Stimulated activated CD8-positive, alpha-beta memory T cell treated with anti-CD3 and anti-CD28 coated beads, Interleukin-4, amount 100 ng/mL, for 48 hours (primary cell): ENCODE data around the gene VIPR2.
A peak's percentile ranks its signal among the peaks of the same experiment; 100 is the strongest.
"Not testable (repeated sequence)": the region's sequence is repeated elsewhere in the genome, so short reads cannot be mapped to it uniquely, and the experiment has no call there.

ENCODE experiments used
- DNase-seq: peaks from one replicate; pipeline ENCODE4 v3.0.0-alpha.2; 2020

VIPR2 gene

DNA sequence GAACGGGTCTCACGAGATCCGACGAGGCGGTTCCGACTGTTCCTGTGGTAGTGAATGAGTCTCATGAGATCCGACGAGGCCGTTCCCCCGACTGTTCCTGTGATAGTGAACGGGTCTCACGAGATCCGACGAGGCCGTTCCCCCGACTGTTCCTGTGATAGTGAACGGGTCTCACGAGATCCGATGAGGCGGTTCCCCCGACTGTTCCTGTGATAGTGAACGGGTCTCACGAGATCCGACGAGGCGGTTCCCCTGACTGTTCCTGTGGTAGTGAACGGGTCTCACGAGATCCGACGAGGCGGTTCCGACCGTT lies 43.6 kb downstream of the VIPR2 start:
- not testable (repeated sequence) for DNase-seq

DNA sequence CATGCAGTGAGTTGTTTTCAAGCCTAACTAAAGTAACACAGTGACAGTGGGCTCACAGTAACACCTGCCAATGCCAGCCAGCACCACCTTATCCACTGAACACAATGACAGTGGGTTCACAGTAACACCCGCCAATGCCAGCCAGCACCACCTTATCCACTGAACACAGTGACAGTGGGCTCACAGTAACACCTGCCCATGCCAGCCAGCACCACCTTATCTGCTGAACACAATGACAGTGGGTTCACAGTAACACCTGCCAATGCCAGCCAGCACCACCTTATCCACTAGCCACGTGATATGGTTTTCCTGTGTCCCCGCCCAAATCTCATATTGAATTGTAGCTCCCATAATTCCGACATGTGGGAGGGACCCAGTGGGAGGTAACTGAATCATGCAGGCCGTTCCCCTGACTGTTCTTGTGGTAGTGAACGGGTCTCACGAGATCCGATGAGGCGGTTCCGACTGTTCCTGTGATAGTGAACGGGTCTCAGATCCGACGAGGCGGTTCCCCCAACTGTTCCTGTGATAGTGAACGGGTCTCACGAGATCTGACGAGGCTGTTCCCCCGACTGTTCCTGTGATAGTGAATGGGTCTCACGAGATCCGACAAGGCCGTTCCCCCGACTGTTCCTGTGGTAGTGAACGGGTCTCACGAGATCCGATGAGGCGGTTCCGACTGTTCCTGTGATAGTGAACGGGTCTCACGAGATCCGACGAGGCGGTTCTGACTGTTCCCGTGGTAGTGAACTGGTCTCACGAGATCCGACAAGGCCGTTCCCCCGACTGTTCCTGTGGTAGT lies 44.2 kb downstream of the VIPR2 start:
- not testable (repeated sequence) for DNase-seq

DNA sequence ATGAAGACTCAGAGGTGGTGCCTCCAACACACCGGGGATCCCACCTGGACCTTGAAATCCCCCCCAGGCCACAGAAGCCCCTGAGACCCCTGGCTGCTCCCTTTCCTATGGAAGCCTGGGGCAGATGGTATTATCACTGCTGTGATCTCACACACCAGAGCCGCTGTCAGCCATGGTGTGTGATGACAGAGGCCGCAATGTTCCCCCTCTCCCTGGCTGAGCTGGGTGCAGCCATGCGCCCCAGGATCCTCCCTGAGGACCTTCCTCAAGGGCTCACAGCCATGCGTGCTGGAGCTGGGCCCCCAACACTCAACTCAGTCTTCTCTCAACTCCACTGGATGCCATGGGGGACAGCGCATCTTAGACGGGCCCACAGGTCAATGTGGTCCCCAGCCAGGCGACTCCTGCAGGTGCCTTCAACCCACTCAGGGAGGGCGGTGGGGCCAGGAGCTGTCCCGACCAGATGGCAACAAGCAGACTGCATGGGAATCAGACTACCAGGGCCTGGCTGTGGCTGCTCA lies 44.9 kb downstream of the VIPR2 start:
- DNase-seq, result peak; percentile 11

DNA sequence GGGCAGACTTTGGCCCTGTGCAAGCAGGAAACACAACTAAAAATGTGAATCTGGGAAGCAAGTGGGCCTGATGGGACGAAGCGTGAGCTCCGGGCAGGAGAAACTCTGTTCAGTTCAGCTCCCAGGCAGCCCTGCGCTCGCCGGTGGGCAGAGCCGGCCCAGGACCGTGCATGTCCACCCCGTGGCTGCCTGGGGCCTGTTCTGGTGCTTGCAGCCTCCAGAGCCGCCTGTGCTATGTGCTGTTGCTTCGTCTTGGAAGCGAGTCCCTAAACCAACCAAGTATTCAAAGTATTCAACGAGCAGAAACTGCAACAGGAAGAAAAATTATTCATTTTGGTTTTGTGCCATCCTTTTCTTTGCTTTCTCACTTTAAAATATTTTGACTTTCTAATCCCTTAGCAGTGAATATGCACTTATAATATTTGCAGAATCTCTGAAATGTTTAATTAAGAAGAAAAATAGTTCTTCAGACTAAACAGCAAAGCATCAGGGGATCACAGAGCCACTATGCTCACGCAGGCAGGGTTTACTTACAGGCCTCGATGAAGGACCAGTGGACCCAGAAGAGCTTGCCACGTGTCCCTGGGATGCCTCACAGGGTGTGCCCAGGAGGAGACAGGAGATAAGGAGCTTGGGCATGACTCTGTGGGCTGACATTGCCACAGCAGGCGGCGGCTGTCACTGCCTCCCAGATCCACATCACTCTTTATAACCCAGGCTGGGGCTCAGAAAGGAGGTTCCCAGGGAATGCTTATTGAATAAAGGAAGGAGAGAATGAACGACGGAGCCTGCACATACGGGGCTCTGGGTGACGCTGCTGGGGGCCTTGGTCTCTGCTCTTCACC lies 45.6 kb downstream of the VIPR2 start:
- DNase-seq, result no peak

DNA sequence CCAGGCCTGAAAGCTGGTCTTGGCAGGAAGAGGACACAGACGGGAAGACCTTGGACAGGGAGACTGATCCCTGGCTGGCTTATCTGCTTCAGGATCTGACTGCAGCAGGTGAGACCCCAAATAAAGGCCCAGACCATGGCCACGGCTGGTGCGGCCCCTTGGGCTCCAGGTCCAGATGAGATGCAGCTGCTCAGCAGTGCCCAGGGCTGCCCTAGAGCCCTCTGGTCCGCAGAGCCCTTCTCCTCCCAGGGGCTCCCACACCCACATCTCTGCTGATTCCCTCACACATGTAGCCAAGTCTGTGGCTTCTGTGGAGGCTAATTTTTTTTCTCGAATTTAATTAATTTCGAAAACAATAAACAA lies 46.3 kb downstream of the VIPR2 start:
- no peak for DNase-seq

DNA sequence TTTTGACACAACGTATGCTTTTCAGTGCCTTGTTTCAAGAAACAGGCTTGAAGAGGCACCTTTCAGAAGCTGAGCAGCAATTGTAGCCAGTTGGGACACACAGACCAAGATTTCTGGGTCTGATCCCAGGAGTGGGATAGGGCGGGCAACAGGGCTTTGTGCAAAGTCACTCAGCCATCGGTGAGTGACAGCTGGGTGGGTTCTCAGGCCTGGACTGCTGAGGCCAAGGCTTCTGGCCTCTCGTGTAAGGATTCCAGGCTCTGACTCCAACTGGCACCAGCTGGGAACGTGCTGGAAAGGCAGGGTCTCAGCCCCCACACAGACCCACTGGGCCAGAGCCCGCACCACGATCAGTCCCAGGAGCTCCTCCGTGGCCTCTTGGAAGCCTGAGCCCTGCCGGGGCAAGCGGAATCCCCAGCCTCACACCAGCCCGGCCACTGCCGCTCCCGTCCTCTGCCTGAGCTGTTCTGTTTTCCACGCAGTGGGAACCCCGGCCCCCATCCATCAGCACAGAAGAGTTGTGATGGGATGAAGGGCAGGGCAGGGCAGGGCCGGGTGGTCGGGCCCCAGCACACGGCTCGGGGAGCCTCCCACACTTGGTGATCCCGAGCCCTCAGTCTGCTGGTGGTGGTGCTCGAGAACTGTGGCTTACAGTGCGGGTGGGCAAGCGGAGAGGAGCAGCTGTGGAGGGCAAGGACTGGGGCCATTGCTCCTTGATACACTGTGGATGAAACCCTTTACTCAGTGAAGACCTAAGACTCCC lies 46.8 kb downstream of the VIPR2 start:
- DNase-seq, result no peak

DNA sequence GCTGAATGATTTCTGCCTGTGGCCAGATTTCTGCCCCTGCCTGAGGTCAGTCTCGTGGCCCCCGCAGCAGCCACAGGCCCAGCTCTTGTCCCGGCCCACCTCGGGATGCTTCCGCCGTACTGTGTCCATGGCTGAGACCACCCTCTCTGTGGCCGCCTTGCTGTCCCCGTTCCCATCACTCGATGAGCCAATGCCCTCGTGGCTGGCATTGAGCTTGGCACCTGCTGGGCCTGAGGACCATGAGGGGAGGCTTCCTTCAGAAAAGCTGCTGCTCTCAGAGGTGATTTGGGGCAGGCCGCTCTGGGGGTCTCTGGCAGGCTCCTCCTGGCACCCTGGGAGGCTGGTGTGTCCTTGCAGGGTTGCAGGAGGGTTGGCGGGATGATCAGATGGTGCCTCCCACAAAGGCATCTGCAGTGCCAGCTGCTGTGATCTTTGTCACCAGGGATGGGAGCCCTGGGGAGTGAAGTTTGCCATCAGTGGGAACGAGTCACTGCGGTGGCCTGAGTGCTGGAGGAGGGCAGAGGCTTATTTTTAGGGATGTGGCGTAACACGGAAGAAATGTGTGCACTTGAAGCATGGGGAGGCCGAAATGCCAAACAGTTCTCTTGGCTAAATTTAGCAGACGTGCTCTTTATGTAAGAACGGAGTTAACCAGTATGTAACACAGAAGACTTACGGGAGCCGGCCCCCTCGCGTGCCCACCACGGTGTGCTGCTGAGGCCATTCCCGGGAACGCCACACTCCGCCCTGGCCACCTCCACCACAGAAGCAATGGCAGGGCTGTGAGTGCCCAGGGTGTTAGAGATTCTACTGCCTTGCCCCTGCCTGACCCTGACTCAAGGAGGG lies 47.7 kb downstream of the VIPR2 start:
- no peak for DNase-seq

DNA sequence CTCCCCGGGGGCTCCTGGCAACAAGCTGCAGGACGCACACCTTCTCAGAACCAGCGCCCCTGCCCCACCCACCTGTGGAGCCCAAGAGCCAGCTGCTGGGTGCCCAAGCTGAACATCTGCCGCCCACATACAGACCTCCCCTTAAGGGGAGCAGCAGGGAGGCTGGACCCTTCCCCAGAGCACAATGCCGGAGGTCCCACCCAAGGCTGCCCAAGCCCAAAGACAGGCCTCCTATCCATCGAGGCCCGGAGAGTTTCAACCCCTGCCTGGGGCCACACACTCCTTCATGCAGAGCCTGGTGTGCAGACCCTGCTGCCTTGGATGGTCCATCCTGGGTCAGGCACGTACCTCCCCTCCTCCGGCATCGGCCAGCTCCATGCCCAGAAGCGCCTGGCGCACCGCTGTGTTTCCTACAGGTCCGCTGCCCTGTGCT lies 48.7 kb downstream of the VIPR2 start:
- no peak for DNase-seq

DNA sequence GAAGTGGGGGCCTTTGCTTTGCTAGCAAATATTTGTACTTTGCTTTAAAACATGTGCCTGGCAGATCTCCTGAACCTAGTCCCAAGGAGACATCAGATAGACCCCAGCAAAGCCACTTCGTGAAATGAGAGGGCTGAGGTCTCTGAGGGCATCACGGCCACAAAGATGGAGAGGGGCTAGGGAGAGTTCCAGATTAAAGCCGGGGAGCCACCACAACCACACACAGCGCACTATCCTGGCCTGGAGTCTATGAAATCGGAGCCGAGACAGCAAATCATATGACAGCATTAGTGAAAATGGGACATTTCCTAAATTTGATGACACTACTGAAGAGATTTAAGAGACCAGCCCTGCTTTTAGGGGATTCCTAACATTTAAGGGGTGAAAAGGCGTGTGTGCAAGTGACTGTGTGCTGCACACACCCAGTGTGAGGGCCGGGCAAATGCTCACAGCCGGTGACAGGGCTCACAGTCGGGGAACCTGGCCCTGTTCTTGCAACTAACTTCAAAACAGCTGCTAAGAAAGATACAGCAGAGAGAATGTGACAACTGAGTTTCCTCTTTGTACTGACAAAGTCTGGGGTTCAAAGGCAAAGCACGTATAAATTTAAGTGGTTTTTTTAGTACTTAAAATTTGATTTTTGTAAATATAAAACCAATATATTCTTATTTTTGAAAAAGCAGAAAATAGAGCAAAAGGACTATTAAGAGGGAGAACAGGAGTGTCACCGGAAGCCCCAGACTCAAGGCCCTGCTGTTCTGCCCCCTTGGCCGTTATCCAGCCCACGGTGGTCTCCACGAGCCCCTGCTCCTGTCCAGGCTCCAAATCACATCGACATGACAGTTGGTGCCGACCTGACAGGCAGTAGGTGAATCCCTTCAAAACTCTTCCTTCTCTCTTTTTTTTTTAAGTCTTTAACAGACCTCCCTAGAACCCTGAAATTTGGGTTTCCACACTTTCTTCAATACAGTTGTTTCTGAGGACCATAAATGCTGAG lies 49.5 kb downstream of the VIPR2 start:
- DNase-seq, result no peak

DNA sequence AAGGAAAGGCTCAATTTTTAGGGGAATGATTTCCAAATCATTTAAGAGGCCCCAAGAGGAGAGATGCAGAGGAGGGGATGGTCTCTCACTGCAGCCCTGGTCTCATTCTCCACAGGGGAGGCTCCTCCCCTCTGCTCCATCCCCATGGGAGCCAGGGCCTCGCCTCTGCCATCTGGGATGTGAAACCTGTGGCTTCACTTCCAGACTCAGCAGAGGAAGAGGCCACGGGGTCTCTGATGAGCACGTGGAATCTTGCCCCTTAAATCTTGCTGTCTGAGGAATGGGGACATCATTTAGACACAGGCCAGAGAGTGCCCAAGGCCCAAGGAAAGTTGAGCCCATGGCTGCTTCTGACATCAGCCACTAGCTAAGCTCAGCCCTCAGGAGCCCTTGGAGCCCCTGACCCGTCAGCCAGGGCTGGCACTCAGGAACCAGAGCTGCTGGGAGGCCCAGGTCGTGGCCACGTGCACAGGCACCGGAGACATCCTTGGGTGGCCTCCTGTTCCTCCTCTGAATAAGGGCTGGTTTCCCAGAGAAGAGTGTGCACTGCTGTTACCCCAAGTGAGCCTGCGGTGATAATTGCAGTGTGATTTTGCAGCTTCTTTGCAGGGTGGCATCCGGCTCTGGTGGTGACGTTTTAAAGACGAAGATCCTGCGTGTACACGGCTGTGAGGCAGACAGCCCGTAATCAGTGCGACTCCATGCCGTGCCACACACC lies 50.5 kb downstream of the VIPR2 start:
- no peak for DNase-seq

DNA sequence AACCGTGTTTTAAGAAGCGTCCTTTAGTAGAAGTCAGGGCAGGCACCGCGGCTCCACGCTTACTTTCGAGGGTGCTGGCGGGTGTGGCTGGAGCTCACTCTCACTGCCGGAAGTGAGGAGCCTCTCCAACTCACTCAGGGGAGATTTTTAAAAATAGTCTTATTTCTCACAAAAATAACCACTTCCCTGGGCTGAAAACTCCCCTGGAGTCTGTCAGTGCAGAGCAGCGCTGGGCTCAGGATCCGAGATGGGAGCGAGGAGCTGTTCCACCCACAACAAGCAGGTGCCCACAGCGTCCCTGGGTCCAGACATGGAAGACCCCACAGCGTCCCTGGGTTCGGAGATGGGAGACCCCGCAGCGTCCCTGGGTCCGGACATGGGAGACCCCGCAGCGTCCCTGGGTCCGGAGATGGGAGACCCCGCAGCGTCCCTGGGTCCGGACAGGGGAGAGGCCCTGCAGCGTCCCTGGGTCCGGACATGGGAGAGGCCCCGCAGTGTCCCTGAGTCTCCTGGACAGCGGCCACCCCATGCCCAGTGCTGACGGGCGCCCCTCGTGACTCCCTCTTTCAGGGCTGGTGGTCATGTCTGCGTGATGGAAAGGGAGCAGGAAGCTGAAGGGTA lies 51.2 kb downstream of the VIPR2 start:
- DNase-seq, result no peak

DNA sequence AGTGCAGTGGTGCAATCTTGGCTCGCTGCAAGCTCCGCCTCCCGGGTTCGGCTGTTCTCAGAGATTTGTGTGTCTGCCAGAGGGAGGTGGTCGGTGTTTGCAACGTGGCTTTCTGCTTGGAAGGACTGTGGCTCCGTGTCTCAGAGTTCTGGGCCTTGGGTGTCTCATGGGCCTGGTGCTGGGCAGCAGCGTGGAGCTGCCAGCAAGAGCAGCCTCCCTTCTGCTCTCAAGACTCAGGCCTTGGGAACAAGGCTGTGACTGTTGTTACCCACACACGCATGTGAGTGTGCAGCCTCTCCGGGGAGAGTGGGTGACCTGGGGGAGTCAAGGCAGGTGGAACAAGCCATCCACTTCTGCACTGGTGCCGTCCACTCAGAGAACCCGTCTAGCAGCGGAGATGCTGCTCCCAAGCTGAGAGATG lies 52.0 kb downstream of the VIPR2 start:
- DNase-seq, result no peak

DNA sequence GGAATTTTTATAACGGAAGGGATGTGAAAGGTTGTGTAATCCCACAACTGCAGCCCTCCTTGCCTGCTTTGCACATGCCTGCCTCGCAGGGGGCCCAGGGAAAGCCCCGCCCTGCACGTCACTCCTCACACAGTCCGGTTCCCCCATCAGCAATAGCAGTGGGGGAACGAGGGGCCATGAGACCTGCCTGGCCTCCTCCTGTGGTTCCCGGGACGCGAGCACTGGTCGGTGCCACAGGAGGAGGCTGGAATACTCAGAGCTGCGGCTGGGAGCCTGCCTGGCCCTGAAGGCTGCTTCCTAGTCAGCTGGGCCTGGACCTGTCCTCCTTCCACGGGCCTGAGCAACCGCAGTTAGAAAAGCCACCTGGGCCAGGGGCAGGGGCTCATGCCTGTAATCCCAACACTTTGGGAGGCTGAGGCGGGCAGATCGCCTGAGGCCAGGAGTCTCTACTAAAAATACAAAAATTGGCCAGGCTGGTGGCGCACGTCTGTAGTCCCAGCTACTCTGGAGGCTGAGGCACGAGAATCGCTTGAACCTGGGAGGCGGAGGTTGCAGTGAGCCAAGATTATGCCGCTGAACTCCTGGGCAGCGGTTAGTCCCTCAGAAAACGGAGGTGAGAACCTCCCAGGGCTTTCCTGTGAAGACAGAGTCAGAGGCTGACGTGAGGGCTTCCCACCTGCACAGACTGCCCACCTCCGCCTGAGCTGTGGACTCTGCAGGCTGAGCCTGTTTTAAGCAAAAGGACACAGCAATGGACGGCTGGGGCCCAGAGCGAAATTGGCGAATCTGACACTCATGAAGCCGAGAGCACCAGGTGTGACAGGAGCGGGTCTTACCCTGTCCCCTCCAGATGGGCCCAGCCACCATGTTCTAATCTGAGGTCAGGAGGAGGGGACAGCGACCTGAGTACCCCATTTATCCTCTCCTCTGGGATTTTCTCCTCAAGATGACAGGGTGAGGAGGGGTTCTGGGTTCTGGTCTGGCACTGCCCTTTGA lies 52.9 kb downstream of the VIPR2 start:
- no peak for DNase-seq

DNA sequence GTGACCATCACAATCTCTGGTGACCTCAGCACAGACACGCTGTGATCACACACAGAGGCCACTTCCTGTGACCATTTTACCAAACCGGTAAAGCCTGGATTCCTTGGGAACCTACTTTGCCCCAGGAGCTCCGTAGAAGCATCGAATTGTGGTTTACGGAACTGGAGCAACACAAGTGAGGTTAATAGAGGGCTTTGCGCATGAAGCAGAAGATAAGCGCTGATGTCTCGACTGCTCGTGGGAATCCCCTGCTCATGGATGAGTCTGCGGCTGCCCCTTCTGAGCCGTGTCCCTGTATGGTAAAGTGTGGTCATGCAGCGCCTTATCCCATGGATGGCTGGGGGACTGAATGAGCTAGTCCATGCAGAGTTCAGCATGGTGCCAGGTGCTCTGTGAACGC lies 53.6 kb downstream of the VIPR2 start:
- no peak for DNase-seq

DNA sequence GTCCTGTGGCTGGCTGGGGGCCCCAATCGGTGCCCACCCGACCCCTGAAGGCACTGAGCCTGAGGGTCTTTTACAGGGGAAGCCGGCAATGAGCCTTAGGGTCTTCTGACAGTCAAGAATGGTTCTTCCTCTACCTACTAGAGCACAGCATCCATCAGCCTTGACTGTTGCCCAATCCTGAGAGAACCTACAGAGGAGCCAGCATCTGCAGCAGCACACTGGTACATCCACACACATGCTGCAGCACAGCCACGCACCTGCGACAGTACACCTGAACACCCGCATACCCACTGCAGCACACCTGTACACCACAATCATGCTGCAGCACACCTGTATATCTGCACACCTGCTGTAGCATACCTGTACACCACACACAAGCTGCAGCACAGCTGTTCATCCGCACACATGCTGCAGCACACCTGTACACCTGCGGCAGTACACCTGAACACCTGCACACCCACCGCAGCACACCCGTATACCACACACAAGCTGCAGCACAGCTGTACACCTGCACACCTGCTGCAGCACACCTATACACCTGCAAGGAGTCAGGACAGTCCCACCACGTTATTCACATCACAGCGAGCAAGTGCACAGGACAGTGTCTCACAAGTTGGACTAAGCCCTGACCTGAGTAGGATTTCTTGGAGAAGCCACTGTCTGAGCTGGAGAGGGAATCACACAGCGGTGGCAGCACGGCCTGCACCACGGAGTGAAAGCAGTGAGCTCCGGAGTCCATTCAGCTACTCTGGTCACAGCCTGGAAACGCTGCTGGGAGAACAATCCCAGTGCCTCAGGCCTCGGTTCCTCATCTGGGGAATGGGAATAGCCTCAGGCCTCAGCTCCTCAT lies 56.4 kb downstream of the VIPR2 start:
- DNase-seq, result no peak

DNA sequence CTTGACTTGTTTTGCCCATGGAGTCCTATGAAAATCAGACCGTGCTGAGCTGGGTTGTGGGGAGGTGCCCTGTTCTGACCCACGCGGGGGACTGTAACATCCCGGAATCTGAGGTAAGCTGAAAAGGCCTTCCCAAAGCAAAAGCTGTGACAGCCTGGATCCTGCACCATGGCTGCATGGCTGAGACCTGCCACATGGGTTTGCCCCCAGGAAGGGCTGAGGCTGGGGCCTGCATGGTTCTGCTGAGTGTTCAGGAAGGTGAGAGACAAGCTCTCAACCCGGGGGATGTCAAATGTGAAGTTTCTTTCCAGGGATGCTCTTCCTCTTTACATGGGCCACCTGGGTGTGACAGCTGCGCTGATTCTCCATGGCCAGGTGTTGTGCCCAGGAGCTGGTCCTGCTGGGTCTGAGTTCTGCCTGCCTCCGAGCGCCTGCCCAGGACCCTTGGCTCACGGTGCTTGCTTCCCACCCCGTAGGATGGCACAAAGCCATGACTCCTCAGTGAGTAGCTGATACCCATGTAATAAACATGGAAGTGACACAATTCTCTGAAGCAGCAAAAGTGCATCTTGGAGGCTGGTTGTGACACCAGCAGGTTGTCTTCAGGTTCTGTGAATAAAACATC lies 58.3 kb downstream of the VIPR2 start:
- no peak for DNase-seq
